GM08714 (cell line): ENCODE measurements around the gene KIAA1755.

ENCODE experiments used
- H3K4me3 ChIP-seq: fragments of 200-500 bp; sonication (Bioruptor generic); 2 replicates; pipeline ENCODE4 v1.5.1; 2014; ENCODE audit warnings: mild to moderate bottlenecking, low read length, inconsistent platforms
- ZNF274 ChIP-seq: IDR thresholded peaks from 2 replicates; pipeline ENCODE4 v1.6.1; 2012; ENCODE audit warnings: mild to moderate bottlenecking, low read depth, low read length

Gene KIAA1755

DNA sequence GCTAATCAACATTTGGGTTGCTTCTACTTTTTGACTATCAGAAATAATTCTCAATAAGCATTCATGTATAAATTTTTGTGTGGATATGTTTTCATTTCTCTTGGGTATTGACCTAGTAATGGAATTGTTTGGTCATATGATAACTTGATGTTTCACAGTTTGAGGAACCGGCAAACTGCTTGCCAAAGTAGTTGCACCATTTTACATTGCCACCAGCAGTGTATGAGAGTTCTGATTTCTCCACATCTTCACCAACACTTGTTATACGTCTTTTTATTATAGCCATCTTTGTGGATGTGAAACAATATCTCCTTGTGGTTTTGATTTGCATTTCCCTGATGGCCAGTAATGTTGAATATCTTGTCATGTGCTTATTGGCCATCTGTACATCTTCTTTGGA is 52.9 kb downstream of the KIAA1755 start:
- no peak overlapping the region for H3K4me3 ChIP-seq
- TF ChIP-seq ZNF274: no peak

- TF ChIP-seq ZNF274: no peak
- H3K4me3 ChIP-seq: no peak overlapping the region
These were observed 55.5 kb downstream of the KIAA1755 start for GRCh38 chr20:38205001-38205400.

DNA sequence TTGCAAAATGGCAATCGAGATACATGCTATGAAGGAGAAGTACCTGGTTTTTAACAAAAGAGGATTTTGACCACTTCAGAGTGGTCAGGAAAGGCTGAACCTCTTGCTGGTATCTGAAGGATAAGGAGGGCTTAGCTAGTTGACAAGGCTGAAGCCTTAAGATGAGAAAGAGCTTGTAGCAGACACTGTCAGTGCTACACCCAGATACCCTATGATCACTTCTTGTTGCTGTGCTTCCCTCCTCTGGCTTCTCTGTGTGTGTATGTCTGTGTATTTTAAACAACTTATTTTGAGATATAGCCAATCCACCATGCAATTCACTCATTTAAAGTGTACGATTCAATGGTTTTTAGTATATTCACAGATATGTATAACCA is 56.6 kb downstream of the KIAA1755 start:
- no peak for TF ChIP-seq ZNF274
- no peak overlapping the region for H3K4me3 ChIP-seq

GRCh38 chr20:38203337-38203980 is 57.1 kb downstream of the KIAA1755 start:
- no peak for TF ChIP-seq ZNF274
- no peak overlapping the region for H3K4me3 ChIP-seq

- no peak for TF ChIP-seq ZNF274
- H3K4me3 ChIP-seq: no peak overlapping the region
These were observed 57.6 kb downstream of the KIAA1755 start for GRCh38 chr20:38202982-38203293.

DNA sequence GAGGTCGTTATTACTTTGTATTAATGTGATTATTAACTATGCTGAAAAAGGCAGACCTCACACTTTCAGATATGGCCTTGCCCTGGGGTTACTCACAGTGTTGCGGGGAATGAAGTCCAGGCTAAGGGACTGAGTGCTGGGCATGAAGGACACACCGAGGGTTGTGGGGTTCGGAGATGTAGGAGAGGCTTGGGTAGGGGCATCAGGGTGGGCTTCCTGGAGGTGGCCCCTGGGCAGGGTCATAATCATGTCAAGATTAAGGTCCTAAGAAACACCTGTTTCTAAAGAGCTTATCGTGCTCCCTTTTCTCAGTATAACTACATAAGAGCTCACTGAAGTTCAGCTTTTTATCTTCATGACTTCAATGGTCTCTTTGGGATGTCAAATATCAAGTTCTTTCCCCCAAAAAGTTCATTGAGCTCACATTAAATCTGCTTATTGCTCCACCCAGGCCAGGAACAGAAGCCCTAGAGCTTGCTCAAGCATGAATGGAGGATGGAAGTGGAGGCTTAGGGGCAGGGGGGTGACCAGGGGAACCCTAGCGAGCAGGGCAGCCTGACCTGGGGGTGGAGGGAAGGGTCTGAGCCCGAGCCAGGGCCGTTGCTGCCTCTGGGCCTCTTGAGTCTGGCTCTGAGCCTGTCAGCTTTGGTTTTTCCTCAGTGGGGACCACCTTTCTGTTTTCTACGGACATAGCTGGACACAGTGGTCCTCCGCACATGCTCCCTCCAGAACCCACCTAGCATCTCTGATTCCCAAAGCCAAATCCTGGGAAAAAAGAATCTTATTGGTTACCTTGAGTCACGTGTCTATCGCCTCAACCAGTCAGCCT is 58.2 kb downstream of the KIAA1755 start:
- TF ChIP-seq ZNF274: no peak
- no peak overlapping the region for H3K4me3 ChIP-seq

- TF ChIP-seq ZNF274: no peak
- H3K4me3 ChIP-seq: no peak overlapping the region
These were observed 59.2 kb downstream of the KIAA1755 start for GRCh38 chr20:38201356-38201755.

DNA sequence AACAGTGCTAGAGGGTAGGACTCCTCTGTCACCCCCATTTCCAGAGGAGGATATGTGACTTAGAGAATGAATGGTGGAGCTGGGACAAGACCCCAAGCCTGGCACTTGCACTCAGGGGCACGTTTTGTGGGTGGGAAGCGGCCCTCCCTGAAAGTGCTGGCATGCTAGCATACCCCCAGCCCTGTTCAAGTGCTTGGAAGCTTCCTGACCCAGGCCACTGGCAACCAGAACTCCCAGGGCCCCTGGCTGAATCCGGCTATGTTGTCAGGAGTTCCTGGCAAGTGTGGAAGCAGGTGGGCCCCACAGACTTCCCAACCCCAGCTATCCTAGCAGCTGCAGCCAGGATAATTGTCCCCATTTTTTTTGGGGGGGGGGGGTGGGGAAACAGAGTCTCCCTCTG is 59.9 kb downstream of the KIAA1755 start:
- H3K4me3 ChIP-seq: no peak overlapping the region
- no peak for TF ChIP-seq ZNF274

DNA sequence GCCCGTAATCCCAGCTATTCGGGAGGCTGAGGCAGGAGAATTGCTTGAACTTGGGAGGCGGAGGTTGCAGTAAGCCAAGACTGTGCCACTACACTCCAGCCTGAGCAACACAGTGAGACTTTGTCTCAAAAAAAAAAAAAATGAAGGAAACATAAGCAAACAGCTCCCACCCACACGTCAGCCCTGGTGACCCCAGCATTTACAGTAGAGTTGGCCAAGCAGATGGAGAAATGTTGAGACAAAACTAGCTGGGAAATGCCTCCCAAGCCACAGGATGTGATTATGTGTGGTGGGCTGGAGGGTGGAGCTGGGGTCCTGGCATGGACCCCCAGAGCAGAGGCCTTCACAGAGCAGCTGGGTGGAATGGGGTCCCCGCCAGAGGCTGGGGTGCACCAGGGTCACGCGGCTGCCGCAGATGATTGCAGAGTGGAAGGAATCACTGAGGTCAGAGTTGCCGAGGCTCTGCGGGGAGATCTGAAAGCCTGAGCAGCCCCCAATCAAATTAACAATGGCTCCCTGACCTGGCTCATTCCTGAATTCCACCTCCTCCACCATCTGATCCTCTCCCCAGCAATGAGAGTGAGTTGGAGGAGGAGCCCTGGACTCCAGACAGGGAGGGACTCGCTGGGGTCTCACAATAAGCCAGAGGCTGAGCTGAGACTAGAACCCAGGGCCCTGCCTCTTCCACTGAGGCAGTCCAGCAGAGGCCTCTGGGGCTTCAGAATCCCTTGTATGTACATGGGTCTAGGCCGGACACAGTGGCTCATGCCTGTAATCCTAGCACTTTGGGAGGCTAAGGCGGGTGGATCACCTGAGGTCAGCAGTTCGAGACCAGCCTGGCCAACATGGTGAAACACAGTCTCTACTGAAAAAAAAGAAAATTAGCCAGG is 60.8 kb downstream of the KIAA1755 start:
- no peak overlapping the region for H3K4me3 ChIP-seq
- TF ChIP-seq ZNF274: no peak

GRCh38 chr20:38198238-38198861 is 62.2 kb downstream of the KIAA1755 start:
- TF ChIP-seq ZNF274: no peak
- no peak overlapping the region for H3K4me3 ChIP-seq

- TF ChIP-seq ZNF274: no peak
These were observed 62.9 kb downstream of the KIAA1755 start for GRCh38 chr20:38197619-38198018.

DNA sequence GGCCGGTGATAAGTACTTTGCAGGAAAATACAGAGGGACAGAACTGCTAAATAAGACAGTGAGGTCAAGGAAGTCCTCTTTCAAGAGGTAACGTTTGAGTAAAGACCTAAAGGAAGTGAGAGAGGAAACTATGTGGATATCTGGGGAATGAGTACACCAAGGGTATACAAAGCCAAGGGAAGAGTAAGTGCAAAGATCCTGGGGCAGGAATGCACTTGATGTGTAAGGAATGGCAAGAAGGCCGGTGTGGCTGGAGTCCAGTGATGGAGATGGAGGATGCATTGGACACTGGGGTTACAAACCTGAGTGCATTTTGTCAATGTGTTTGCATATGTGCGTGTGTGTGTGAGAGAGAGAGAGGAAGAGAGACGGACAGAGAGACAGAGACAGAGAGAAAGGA is 63.3 kb downstream of the KIAA1755 start:
- H3K4me3 ChIP-seq: no peak overlapping the region
- no peak for TF ChIP-seq ZNF274

More at GRCh38 chr20:38197619-38198018, 62.9 kb downstream of the KIAA1755 start:
- H3K4me3 ChIP-seq: no peak overlapping the region

- no peak overlapping the region for H3K4me3 ChIP-seq
- TF ChIP-seq ZNF274: no peak
These were observed 63.9 kb downstream of the KIAA1755 start for GRCh38 chr20:38196592-38196991.

DNA sequence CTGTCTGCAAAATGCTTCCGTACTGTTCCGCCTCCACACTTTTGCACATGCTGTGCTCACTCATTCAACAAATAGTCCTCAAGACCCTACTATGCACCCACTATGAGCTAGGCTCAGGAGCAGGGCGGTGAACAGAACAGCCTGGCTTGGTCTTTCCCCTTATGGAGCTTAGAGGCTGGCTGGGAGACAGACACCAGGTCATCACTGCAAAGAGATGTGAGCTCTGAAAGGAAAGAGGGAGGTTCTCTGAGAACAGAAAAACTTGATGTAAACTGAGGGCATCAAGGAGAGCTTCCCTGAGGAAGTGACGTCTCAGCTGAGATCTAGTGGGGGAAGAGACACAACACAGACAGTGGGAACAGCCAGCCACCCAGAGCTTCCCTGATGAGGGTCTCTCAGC is 64.5 kb downstream of the KIAA1755 start:
- H3K4me3 ChIP-seq: no peak overlapping the region
- TF ChIP-seq ZNF274: no peak
